DMS153 (cell line): ENCODE measurements around the gene TMEM125.

Experiments used
- DNase-seq: peaks from one replicate; lab custom pipeline; 2025; lab: John Stamatoyannopoulos, UW

TMEM125 gene

GRCh38 chr1:43247256-43247921 is 22.4 kb upstream of the TMEM125 start:
- DNase-seq: no peak

DNA sequence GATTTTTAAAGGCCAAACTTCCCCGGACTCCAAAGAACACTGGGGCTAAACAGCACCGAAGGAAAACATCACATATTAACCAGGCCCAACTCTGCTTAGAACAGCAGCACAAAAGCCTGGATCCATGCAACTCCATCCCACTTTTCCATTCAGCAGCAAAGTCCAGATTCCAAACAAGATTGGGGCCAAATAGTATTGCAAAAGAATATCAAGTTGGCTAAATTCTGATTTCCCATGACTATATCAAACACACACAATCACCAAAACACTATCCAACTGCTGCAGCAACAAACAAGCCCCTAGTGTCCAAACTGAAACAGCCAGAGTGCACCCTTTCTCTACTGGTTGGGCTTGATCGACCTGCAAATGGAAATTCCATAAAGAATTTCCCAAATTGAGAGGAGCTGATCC is 19.4 kb upstream of the TMEM125 start:
- DNase-seq: no peak

DNA sequence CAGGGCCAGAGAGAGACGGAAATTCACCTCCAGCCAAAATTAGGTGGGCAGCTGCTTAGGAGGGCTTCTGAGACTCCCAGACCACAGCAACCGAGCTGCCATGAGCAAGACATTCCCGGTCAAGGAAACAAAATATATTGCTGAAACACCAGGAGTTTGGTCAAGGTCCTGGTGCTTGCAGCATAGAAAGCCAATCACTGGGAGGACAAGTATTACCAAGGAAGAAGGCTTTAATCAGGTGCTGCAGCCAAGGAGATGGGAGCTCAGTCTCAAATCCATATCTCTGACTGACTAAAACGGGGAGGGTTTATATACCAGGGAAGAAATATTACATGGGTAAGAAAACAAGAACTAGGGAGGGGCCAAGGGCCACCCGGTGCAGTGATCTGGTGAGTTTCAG is 18.8 kb upstream of the TMEM125 start:
- no peak for DNase-seq

- DNase-seq: no peak
Observed at GRCh38 chr1:43252225-43252624, 17.6 kb upstream of the TMEM125 start.

GRCh38 chr1:43253173-43253572 is 16.6 kb upstream of the TMEM125 start:
- no peak for DNase-seq

DNA sequence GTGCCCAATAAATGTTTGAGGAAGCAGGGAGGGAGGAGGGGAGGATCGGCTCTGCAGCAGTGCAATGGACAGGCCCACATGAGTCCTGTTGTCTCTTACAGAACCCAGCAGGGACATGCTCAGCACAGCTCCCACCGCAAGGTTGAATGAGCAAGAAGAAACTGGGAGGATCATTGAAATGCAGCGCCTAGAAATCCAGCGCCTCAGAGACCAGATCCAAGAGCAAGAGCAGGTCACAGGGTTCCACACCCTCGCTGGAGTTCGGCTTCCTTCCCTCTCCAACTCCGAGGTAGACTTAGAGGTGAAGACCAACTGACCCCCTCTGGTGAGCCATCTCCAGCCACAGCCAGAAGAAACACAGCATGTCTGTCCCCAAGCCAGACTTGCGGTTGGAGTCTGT is 15.9 kb upstream of the TMEM125 start:
- DNase-seq: no peak

DNA sequence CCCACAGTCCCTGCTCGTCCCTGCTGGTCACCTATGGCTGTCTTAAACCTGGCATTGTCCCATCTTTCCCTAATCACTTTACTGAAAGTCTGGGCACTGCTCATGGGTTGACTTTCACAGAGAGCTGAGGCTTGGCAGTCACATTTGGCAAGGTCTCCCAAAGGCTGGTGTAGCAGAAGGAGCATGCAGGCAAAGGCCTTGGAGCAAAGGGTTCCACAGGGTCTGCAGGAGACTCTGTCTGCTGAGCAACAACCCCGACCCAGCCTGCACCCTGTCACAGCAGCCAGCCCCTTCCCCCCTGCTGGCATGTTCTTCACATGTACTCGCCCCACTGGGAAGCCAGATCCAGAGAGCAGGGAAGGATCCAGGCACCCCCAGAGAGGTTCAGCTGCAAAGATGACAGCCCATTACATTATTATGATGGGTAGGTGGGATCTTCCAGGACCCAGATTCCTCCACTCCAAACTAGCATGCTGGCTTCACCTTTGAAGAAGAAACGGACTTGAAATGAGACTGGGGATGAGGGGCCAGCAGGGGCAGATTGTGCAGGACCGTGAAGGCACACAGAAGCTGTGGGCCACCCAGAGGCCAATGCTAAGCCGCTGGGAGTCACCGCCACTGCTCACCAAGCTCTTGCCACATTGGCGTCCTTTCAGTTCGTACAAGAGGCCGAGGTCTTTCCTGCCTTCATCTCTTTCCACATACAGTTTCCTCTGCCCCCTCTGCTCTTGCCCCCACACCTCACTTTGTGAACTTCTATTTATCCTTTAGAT is 14.2 kb upstream of the TMEM125 start:
- DNase-seq: no peak

GRCh38 chr1:43256675-43257570 is 12.9 kb upstream of the TMEM125 start:
- no peak for DNase-seq

GRCh38 chr1:43258370-43258769 is 11.4 kb upstream of the TMEM125 start:
- no peak for DNase-seq

- DNase-seq: no peak
Observed at GRCh38 chr1:43265431-43265830, 4.4 kb upstream of the TMEM125 start.

DNA sequence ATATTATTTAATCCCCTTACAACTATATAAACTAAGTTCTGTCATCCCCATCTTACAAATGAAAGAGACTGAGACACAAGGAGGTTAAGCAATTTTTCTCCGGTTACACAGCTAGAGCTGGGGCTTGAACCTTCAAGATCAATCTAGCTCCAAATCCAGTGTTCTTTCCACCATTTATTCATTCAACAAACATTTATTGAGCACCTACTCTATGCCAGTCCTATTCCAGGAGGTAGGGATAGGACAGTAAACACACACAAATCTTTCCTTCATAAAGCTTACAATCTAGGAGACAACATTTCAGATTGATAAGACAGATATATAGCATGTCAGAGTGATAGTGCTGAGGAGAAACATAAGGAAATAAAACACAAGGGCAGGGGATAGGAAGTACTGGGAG is 2.9 kb upstream of the TMEM125 start:
- no peak for DNase-seq

DNA sequence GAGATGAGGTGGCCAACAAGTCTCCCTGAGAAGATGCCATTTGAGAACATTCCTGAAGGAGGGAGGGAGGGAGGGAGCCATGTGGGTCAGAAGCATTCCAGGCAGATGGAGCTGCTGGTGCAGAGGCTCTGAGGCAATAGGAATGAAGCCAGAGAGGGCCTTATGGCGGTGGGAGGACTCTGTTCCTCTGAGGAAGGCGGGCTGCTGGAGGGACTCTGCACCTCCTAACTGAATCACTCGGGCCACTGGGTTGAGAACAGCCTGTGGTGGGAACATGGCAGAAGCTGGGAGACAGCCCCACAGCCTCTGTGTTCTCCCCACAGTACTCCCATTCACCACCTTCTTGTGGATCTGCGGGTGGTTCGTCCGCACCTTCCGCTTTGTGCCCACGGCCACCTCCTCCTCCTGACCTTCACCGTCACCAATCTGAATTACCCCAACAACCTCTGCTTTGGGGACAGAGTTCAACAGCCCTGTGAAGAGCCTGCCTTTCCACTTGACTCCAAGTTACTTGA is 2.4 kb upstream of the TMEM125 start:
- no peak for DNase-seq

DNA sequence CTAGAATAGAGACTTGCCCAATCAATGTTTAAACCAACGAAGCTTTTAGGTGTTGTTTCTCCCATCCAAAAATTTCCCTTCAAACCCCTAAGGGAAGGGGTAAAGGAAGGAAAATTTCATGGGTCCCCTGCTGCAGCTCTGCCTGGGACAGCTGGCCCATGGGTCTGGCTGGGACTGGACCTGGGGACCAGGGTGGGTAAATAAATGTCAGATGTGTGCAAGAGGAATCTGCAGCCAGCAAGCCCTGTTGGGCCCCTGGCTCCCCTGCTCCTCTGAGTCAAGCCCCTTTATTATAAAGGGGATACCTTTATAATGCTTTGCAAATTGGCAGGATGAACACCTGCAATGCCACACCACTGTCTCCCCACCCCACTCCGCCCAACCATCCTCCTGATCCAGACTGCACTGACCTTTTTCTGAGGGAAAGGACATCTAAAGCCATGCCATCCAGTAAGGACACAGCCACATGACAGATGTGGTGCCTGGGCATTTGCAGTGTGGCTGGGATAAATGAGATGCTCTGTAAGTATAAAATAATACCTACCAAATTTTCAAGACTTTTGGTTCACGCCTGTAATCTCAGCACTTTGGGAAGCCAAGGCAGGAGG is 1.9 kb upstream of the TMEM125 start:
- no peak for DNase-seq

GRCh38 chr1:43270421-43271095 is 775 bp downstream of the TMEM125 start:
- peak; percentile 85 for DNase-seq

- DNase-seq: no peak
Observed at GRCh38 chr1:43271186-43272118, 1.7 kb downstream of the TMEM125 start.

DNA sequence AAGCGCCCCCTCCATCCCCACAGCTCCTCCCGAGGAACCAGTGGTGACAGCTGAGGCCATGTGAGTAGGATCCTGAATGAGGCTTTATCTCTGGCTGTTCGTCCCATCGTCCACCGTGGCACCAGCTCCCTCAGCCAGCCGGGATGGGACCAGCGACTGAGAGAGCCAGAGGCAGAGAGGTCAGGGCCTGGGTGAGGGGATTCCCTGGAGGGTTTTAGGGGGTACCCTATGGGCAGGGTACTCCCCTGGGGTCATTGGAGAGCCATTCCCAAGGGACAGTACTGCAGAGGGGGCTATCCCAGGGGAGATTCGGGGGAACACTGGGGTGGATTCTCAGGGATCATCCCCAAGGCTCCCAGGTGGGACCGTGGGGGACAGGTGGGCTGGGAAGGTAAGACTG is 2.4 kb downstream of the TMEM125 start:
- no peak for DNase-seq

DNA sequence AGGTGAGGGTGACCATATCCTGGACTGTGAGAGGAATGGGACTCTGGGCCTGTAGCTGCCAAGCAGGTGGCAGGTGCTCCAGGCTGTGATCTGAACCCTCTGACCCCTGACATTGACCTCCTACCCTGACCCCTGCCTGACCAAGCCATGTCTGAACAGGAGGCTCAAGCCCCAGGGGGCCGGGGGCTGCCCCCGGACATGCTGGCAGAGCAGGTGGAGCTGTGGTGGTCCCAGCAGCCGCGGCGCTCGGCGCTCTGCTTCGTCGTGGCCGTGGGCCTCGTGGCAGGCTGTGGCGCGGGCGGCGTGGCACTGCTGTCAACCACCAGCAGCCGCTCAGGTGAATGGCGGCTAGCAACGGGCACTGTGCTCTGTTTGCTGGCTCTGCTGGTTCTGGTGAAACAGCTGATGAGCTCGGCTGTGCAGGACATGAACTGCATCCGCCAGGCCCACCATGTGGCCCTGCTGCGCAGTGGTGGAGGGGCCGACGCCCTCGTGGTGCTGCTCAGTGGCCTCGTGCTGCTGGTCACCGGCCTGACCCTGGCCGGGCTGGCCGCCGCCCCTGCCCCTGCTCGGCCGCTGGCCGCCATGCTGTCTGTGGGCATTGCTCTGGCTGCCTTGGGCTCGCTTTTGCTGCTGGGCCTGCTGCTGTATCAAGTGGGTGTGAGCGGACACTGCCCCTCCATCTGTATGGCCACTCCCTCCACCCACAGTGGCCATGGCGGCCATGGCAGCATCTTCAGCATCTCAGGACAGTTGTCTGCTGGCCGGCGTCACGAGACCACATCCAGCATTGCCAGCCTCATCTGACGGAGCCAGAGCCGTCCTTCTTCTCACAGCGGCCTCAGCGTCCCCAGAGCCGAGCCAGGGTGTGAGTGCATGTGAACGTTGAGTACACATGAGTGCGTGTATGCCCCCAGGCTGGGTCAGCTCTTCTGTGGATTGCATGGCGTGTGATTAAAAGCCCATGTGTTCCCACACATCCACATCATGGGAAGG is 3.1 kb downstream of the TMEM125 start:
- no peak for DNase-seq

- DNase-seq: no peak
Observed at GRCh38 chr1:43273708-43274107, 3.9 kb downstream of the TMEM125 start.
